SU-DHL-6 (cell line): ENCODE data around the gene IGSF22.

ENCODE experiments used
- H2AFZ ChIP-seq: fragments of 200-600 bp; sonication (generic); 2 replicates; pipeline ENCODE4 v1.6.1; 2014; ENCODE audit warnings: low read depth, mild to moderate bottlenecking, moderate library complexity, mixed read lengths, antibody characterized with exemption, low read length; ENCODE audit not compliant: severe bottlenecking
- H3F3A ChIP-seq: fragments of 200-600 bp; shearing (Covaris generic); 2 replicates; pipeline ENCODE4 v1.6.0; 2016; ENCODE audit warnings: antibody characterized with exemption, mild to moderate bottlenecking; ENCODE audit not compliant: insufficient read depth
- H3K27ac ChIP-seq: fragments of 200-600 bp; sonication (generic); 2 replicates; pipeline ENCODE4 v1.5.1; 2016; ENCODE audit warnings: low read depth, mild to moderate bottlenecking, low read length, moderate library complexity, mixed read lengths
- H3K27me3 ChIP-seq: fragments of 200-600 bp; sonication (generic), shearing (Covaris generic); 2 replicates; pipeline ENCODE4 v1.6.0; 2014; ENCODE audit warnings: mild to moderate bottlenecking, low read length
- H3K36me3 ChIP-seq: fragments of 200-600 bp; sonication (generic); 2 replicates; pipeline ENCODE4 v1.6.1; 2014; ENCODE audit warnings: mild to moderate bottlenecking, low read length, mixed read lengths
- H3K4me2 ChIP-seq: fragments of 300-600, 200-600 bp; shearing (Covaris generic), sonication (generic); 2 replicates; pipeline ENCODE4 v1.6.0; 2014; ENCODE audit warnings: low read length, low read depth, mild to moderate bottlenecking; ENCODE audit not compliant: poor library complexity, severe bottlenecking
- H3K4me3 ChIP-seq: fragments of 200-600 bp; sonication (generic); 2 replicates; pipeline ENCODE4 v1.5.1; 2014; ENCODE audit warnings: antibody characterized with exemption, low read length, mild to moderate bottlenecking, mixed read lengths; ENCODE audit not compliant: insufficient read depth, poor library complexity, severe bottlenecking
- H3K79me2 ChIP-seq: fragments of 200-600 bp; sonication (generic); 2 replicates; pipeline ENCODE4 v1.6.1; 2014; ENCODE audit warnings: mild to moderate bottlenecking, low read length, moderate library complexity; ENCODE audit not compliant: insufficient read depth
- H3K9ac ChIP-seq: fragments of 200-600 bp; sonication (generic); 2 replicates; pipeline ENCODE4 v1.7.0; 2014; ENCODE audit warnings: mild to moderate bottlenecking, low read length
- H3K9me2 ChIP-seq: fragments of 200-600 bp; sonication (generic); replicated peaks from 2 replicates; pipeline ENCODE4 v1.6.1; 2014; ENCODE audit warnings: low read length; ENCODE audit not compliant: insufficient read depth
- H3K9me3 ChIP-seq: fragments of 200-600 bp; sonication (generic); 2 replicates; pipeline ENCODE4 v1.6.1; 2014; ENCODE audit warnings: low read length, mixed read lengths; ENCODE audit not compliant: insufficient read depth
- H4K20me1 ChIP-seq: fragments of 200-600 bp; sonication (generic); 2 replicates; pipeline ENCODE4 v1.6.1; 2014; ENCODE audit warnings: low read depth, mild to moderate bottlenecking, antibody characterized with exemption, low read length, moderate library complexity, mixed read lengths
- CTCF ChIP-seq: fragments of 200-600 bp; sonication (generic); IDR thresholded peaks from one replicate; pipeline ENCODE4 v1.5.1; 2017; ENCODE audit warnings: antibody characterized with exemption, mild to moderate bottlenecking, low read length, moderate library complexity; ENCODE audit not compliant: insufficient read depth, poor library complexity, severe bottlenecking
- EZH2phosphoT487 ChIP-seq: fragments of 200-600 bp; sonication (generic), shearing (Covaris generic); conservative IDR thresholded peaks from 2 replicates; pipeline ENCODE4 v1.6.1; 2018; ENCODE audit warnings: mild to moderate bottlenecking, antibody characterized with exemption, low read length, moderate library complexity, mixed read lengths

Gene IGSF22

GRCh38 chr11:18721561-18722292, 4.3 kb downstream of the IGSF22 start:
- no peaks in the 10 kb centered on the region for H3K27me3 ChIP-seq
- no peaks in the 10 kb centered on the region for H3K79me2 ChIP-seq
- no peaks in the 10 kb centered on the region for H3K9me2 ChIP-seq
- peak overlapping the region; percentile 81 for H3K4me2 ChIP-seq
- H3F3A ChIP-seq = no peaks in the 10 kb centered on the region
- no peaks in the 10 kb centered on the region for H3K36me3 ChIP-seq
- no peaks in the 10 kb centered on the region for H3K9me3 ChIP-seq
- H3K9ac ChIP-seq = peak overlapping the region; percentile 46
- TF ChIP-seq CTCF (peak; percentile 72), EZH2phosphoT487 (no peak)
- H4K20me1 ChIP-seq = no peaks in the 10 kb centered on the region
- H3K27ac ChIP-seq = no peak overlapping the region
- H2AFZ ChIP-seq = peak overlapping the region; percentile 87
- H3K4me3 ChIP-seq = peak overlapping the region; percentile 61

- peak overlapping the region; percentile 46 for H3K9ac ChIP-seq
Measured at GRCh38 chr11:18720808-18721560, 5.0 kb downstream of the IGSF22 start.

GRCh38 chr11:18720091-18720807, 5.7 kb downstream of the IGSF22 start:
- Histone ChIP-seq H3K4me3 (no peak overlapping the region), H3K9me3 (no peaks in the 10 kb centered on the region), H2AFZ (peak overlapping the region; percentile 87), H3K9ac (no peak overlapping the region; the same call in 1 of the 2 replicates), H3K27ac (no peak overlapping the region), H3K9me2 (no peaks in the 10 kb centered on the region), H3F3A (no peaks in the 10 kb centered on the region), H4K20me1 (no peaks in the 10 kb centered on the region), H3K4me2 (peak overlapping the region; percentile 81), H3K79me2 (no peaks in the 10 kb centered on the region), H3K27me3 (no peaks in the 10 kb centered on the region), H3K36me3 (no peaks in the 10 kb centered on the region)
- TF ChIP-seq CTCF (no peak), EZH2phosphoT487 (no peak)

More at GRCh38 chr11:18720808-18721560, 5.0 kb downstream of the IGSF22 start:
- Histone ChIP-seq H3K4me2 (peak overlapping the region; percentile 81), H4K20me1 (no peaks in the 10 kb centered on the region), H3K79me2 (no peaks in the 10 kb centered on the region), H3K9me2 (no peaks in the 10 kb centered on the region), H3K27me3 (no peaks in the 10 kb centered on the region), H3K4me3 (peak overlapping the region; percentile 61), H3K9me3 (no peaks in the 10 kb centered on the region), H3F3A (no peaks in the 10 kb centered on the region), H3K36me3 (no peaks in the 10 kb centered on the region), H3K27ac (no peak overlapping the region), H2AFZ (peak overlapping the region; percentile 87)
- TF ChIP-seq CTCF = no peak
- TF ChIP-seq EZH2phosphoT487 = no peak
